GM19463 (cell line): ENCODE results near the gene PROP1.
"Not testable (repeated sequence)": the region's sequence is repeated elsewhere in the genome, so short reads cannot be mapped to it uniquely, and the experiment has no call there.

Source experiments
- ATAC-seq: cut with Tn5 transposase; IDR thresholded peaks from one replicate; pipeline ENCODE4 v1.9.1; 2021; ENCODE audit warnings: mild to moderate bottlenecking, moderate library complexity; ENCODE audit not compliant: unreplicated experiment

The PROP1 gene

DNA sequence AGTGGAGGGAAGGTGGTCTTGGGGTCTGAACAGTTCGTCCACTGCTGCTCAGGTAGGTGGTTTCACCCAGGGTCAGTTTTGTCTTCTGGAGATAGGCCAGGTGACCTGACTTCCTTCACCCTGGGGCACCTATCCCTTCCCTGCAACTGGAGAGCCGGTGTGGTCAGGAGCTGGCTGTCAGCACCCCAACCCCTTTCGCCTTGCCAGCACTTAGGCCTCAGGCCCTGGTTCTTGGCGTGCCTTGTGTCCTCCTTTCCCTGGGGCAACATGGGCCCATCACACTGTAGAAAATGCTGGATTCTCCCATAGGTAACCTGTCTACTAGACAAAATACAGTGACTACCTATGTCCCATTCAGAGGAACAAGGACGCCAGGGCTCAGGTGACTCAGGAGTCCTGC is 13.1 kb downstream of the PROP1 start:
- ATAC-seq = no peak

DNA sequence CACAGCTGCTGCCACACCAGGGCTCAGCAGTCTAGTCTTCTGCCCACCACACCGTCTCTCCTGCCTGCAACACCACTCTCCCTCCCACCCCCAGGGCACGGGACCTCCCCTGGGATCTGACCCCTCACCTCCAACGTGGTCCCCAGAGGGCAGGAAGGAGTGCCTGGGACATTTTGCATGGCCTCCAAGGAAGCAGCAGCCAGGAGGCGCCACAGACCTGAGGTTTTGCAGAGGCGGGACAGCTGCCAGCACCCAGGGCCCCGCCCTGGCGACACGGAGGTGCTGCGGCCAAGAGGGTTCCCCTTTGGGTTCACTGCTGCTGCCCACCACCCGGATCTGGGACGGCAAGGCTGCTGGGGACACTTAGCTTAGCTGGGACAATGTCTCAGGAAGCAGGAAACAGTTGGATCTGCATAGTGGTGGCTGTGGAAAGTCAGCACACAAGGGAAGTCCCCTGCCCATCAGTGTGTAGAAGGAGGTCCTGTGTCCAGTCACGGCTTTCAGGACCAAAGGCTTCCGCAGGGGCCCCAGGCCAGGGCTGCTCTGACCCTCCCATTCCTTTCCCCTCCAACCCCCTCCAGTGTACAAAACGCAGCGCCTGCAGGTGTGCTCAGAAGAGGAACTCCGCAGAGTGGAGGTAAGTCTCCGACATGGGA is 13.8 kb downstream of the PROP1 start:
- ATAC-seq = no peak

DNA sequence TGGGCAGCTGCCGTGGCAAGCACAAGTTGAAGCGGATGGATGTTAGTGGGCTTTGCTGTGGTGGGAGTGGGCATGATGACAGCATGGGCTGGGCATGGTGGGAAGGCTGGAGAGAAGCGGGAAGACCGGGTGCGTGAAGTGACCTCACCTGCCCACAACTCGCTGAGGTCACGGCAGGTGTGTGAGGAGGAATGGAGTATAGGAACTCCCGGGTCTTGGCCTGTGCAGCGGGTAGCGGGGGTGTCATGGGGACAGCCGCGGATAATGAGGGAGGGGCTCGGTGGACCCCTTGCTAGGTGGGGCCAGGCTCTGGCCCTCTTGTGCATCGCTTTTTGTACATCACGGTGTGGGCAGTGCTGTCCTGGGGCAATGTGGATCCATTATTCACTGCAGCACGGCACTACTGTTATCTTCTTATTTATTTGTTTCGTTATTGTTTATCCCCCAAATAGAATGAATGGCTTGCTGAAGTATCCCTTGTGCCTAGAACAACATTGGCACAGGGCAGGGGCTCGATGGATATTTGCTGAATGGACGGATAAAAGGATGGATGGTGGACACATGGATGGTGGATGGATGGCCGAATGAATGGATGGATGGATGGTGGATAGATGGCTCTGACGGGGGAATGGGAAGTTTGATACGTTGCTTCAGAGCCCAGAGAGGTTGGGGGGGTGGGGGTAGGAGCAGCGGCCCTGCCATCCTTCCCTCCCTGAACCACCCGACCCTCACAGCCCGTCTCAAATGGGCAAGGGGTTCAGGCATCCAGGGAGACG is 14.6 kb downstream of the PROP1 start:
- no peak for ATAC-seq

DNA sequence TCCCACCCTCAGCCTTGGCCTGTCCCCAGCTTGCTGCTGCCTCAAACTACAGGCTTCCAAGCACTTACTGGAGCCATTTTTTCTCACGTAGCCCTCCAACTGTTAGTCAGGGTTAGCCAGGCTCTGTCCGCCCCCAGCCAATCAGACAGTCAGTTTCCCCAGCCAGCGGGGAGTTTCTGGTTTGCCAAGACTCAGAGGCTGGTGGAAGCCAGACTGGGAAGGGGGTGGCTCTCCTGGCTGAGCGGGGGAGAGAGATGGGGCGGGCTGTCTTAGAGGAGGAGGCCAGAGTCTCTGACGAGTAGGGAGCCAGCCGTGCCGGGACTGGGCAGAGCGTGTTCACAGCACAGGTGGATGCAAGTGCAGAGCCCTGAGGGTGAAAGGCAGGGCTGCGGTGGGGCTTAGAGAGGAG is 15.3 kb downstream of the PROP1 start:
- ATAC-seq = no peak

DNA sequence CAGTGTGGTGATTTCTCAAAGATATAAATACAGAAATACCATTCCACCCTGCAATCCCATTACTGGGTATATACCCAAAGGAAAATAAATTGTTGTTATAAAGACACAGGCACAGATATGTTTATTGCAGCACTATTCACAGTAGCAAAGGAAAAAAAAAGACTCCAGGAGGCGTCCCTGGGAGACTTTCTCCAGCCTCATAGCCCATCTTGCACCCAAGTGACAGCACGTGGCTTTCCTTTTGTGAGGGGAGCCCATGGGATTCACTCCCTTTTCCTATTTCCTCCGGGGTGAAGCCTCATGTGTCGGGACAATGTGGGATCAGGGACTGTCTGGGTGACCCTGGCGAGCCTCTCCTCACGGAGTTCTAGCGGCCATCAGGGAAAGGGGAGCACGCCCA is 18.4 kb downstream of the PROP1 start:
- ATAC-seq = not testable (repeated sequence)

DNA sequence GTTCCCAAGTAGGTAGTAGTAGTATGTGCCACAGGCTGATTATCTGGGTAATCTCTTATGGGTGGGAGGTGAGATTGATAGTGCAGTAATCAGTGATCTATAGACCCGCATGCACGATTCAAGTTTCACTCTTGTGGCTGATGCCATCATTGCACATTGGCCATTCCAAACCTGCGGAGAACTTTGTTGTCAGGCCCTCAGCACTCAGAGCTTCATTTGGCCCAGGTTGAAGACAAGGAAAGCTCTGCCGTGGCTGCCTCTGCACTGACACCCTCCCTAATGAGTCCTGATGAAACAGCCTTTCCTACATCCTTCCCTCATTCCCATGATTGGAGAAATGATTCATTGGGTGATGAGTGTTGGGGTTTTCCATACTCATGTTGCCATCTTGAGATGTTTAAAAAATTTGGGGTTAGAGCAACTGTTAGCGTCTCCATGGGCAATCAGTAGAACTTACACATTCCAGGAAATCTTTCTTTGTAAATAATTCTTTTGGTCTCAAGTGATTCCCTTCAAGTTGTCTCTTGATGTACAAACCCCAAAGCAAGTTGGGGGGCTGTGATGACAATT is 22.9 kb downstream of the PROP1 start:
- ATAC-seq = no peak

DNA sequence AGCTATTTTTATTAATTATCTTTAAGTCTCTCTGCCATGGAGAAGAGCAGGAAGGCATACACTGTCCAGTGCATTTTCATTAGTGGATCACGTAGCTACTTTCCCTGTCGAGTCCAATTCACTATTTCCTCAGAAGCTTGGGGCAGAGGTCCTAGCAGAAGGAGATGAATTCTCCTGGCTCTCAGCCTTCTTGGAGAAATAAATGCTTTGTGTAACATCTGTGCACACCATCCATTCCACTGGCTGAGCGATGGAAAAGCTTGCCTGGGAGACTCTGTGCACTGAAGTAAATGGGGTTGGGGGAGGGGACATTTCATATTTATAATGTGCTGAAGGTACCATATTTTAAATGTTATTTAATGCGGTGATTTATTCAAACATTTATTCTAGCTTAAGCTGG is 23.4 kb downstream of the PROP1 start:
- no peak for ATAC-seq

DNA sequence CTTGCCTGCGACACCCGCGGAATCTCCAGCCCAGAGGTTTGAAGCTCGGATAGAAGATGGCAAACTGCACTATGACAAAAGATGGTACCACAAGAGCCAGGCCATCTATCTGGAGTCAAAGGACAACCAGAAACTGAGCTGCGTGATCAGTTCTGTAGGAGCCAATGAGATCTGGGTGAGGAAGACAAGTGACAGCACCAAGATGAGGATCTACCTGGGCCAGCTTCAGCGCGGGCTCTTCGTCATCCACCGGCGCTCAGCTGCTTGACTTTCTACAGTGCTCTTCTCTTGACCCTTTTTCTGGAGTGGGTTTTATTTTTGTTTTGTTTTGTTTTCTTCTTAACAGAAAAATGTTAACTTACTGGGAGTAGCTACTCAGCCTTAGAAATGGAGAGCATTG is 24.0 kb downstream of the PROP1 start:
- ATAC-seq = not testable (repeated sequence)

DNA sequence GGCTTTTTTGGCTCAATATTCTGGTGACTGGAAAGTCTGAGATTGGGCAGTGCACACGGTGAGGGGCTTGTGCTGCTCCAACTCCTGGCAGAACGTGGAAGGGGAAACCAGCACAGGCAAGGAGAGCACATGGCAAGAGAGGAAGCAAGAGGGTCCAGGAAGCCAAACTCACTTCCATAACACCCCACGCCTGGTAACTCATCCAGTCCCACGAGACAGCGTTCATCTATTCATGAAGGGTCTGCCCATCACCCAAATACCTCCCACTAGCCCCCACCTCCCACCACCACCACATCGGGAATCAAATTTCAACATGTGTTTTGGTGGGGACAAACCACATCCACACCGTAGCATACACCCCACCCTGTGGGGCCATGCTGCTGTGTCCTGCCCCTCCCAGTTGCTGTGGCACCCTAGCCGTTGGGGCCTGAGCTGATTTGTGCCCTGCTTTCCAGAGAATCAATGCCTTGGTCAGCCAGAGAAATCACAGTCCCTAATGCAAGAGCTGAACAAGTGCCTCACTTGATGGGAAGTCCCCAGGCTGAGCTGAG is 27.3 kb downstream of the PROP1 start:
- no peak for ATAC-seq

DNA sequence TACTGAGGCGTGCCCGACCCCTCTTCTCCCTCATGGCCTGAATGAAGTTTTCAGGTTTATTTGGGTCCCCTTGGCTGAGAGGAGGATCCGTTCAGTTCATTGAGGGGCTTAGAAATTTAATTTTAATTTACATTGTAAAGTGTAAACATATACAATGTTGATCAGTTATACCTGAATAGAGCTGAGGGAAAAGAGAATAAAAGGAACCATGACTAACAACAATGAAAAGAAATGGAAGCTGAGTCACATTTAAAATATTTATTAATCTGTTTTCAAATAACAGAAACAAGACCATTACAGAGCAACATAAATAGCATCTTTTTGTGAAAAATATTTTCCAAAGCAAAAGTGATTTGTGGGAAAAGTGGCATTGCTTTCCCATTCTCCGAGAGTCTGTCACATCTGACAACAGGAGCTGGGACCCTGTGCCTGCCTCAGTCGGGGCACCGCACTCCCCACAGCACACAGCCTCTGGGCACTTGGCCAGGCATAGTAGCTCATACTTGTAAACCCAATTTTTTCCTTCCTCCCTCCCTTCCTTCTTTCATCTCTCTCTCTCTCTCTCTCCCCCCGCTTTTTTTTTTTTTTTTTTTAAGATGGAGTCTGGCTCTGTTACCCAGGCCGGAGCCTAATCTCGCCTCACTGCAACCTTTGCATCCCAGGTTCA is 28.7 kb downstream of the PROP1 start:
- no peak for ATAC-seq

DNA sequence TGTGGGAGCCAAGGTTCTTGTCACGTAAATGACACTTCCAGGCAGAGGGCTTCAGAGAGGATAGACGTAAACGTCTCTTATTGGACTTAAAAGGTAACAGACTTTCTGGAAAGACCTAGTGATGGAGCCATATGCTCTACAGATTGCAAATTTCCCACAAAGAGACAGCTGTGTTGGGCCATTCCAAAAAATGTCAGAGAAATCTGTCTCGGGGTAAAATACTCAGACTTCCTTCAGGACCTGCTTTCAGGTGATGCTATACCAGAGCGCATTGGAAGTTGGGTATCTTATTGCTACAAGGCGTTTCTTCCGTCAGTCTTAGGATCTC is 29.2 kb downstream of the PROP1 start:
- ATAC-seq = no peak

DNA sequence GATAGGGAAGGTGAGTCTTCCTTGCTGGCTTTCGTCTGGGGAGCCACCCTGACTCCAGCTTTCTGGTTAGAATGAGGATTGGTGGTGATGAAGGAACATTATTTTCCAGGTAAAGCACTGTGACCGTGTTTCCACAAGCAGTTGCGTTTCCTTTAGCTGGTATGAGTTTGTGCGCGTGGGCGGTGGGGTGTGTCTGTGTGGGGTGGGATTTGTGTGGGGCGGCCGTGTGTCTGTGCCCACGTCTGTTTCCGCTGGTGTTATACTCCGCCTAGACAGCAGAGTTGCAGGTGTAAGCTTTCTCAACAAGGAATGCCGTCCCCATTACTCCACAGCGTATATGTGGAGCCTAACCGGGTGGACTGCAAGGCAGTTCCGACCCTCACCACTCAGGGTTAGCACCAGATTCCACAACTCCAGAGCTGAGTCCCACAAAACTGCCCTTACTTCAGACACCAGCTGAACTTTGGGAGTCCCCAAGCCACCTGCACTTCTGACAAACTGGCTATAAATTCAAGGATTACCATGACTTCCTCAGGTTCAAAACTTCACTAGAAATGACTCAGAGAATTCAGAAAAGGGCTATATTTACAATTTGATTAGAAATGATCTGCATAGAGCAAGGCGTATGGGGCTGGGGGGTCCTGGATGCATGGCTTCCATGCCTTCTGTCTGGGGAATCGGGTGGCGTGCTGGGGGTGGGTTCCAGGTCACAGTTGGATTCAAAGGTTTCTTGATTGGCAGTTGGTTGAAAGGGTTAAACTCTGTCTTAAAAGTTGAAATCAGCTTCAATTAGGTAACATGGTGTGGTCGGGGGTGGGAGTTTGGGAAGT is 29.8 kb downstream of the PROP1 start:
- ATAC-seq = no peak

DNA sequence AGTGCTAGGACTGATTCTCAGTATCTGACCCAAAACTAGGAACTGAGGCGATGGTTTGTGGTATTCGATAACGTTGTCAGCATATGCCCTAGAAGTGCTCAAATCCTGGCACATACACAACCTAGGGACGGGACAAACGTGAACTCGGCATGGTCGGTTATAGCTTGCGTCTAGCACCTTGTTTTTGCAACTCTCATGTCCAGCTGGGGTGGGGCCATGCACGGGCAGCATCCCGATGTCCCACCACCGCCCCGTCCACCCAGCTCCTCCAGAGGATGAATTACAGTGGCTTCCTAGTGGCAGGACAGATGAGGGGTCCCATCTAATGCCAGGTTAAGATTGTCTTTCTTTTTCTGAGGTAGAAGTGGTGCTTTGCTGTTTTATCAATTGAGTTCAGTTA is 31.6 kb downstream of the PROP1 start:
- no peak for ATAC-seq

DNA sequence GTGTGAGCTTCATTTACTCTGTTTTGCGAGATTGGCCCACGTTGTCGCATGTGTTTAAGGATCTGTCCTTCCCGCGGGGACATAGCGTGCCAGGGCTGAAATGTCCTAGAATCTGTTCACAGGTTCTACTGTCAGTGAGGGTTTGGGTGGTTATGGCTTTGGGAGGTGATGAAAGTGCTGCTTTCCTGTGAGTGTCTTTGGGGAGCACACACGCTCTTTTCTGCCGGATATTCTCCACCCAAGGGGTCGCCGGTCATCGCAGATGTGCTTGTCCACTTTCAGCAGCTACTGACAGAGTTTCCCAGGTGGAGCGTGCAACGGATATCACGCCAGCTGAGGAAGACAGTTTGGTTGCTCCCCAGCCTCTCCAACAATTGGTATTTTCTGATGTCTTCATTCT is 32.1 kb downstream of the PROP1 start:
- ATAC-seq = no peak

DNA sequence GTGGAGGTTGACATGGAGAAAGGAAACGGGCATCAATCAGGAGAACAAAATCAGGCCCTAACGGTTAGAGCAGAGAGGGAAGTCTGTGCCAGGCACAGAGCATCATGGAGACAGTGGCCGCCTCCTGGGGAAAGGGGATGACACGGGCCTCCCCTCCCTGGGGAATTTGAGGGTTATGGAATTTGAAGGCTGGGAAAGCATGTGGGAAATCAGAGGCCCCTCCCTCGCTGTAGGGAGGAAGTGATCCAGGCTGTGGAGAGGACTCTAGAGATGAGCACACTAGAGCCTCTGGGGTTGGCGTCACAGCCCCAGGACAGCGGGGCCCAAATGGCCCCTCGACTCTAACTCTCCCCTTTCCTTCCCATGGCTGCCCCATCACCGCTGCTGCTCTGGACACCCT is 36.7 kb downstream of the PROP1 start:
- no peak for ATAC-seq

DNA sequence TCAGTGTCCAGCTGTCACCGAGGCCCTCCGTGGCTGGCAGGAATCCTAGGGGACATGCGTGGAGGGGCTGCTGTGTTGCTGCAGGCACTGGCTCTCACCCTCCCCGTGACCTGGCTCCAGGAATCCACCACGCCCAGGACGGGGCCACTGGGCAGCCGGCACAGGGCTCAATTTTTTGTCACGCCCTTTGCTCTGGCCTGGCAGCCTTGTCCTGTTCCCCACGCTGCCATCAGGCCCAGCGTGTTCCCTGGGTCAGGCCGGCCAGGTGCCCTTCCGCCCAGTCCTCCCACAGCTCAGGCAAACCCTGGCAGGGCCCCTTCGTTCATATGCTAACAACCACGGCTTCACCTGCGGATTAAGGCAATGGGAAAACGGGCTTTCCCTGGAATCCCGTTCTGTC is 37.3 kb downstream of the PROP1 start:
- ATAC-seq = no peak

DNA sequence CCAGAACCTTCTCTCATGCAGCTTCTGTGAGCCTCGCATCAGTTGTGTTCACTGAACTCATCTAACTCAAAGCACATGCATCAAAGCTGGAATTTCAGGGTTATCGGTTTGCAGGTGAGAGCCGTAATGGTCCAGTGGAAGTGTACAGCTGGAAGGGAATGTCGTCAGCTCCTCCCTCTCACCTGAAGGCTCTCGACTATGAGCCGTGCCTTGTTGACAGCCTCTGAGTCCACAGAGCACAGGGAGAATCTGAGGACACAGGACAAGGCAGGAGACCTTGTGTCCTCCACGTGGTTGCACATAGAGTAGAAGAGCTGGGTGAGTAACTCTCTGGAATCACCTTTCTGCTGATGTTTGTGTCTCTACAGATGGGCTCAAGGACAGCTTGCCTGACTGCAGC is 38.8 kb downstream of the PROP1 start:
- ATAC-seq = no peak

DNA sequence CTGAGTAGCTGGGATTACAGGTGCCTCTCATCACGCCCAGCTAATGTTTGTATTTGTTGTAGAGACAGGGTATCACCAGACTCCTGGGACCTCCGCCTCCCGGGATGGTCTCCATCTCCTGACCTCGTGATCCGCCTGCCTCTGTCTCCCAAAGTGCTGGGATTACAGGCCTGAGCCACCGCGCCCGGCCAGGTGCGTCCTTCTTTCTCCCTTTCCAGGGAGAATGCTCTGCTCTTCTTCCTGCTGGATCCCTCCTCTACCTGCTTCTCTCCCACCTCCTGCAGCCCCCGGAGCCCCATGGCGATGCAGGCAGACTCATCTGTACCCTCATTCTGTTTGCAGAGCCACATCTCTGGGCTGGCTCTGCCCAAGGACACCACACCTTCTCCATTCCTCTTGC is 42.9 kb downstream of the PROP1 start:
- ATAC-seq = not testable (repeated sequence)

DNA sequence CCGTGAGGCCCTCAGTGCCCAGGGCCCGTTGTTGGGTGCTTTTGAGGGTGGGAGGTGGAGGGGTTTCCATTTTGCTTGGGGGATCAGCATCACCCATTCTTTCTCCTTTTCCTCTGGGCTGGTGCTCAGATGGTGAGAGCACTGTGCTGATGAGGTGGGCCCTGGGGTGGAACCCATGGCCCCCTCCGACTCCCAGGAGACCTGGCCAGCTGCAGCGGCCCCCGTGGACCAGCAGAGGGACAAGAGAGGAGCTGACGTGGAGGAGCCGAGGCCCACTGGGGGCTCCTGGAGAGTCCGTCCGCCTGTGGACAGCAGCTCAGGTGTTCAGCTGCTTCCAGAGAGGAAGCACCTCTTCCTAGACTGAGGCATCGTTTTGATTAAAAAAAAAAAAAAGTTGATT is 46.4 kb downstream of the PROP1 start:
- ATAC-seq = not testable (repeated sequence)

DNA sequence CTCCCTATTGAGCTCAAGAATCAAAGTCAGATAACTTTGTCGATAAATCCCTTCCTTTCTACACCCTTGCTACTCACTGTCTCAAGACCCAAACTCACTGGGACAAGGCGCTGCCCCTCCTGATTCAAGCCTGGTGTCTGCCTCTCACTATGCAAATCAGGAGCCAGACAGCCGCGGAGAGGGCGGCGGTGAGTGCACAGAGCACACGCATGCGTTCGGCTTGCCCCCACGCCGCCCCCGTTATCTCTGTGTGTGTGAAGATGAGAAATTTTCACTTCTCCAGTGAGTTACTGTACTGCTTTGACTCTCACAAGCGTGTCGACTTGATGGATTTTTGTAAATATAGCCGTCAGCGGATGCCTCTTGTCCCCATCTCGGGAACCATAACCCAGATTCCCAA is 47.0 kb downstream of the PROP1 start:
- ATAC-seq = peak; percentile 73

DNA sequence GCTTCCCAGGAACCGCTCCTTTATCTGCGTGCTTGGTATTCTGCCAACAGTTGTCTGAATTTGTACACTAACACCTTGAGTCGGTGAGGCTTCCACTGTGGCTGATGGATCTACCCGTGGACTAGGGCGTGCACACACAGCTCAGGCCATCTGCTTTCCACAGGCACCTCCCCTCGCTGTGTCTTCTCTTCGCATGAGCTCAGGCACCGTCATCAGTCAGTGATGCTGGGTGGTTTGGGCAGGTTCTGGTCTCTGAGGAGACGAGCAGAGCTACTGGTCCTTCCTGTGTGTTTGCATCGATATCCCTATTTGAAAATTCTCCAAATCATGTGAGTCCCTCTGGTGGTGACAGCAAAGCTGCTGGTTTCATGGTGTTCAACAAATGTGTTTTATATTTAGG is 48.1 kb downstream of the PROP1 start:
- ATAC-seq = not testable (repeated sequence)
